GM10266 (cell line): ENCODE results near the gene PCGF3.
A peak's percentile ranks its signal among the peaks of the same experiment; 100 is the strongest.

ENCODE experiments used
- DNase-seq: peaks from one replicate; pipeline ENCODE4 v3.0.0; 2012; ENCODE audit errors: extremely low spot score
- CTCF ChIP-seq: IDR thresholded peaks from 2 replicates; pipeline ENCODE4 v1.5.1; 2012; ENCODE audit warnings: mild to moderate bottlenecking, low read depth; ENCODE audit not compliant: control insufficient read depth, insufficient read depth; ENCODE audit errors: missing control alignments

PCGF3 gene

GRCh38 chr4:705278-706082 is at the start of gene PCGF3:
Gene PCGF3, plus strand, starts transcription at chr4:705832. Its CDS starts 27,849 bp downstream, at chr4:733681.
- TF ChIP-seq CTCF, result no peak
- DNase-seq, result peak; percentile 100

- DNase-seq, result no peak
- TF ChIP-seq CTCF, result no peak
Observed at GRCh38 chr4:656436-657337, 48.9 kb upstream of the PCGF3 start.

- no peak for DNase-seq
- TF ChIP-seq CTCF, result no peak
Observed at GRCh38 chr4:657338-657833, 48.2 kb upstream of the PCGF3 start.

GRCh38 chr4:657834-658667 is 47.6 kb upstream of the PCGF3 start:
- DNase-seq, result no peak
- TF ChIP-seq CTCF, result no peak

GRCh38 chr4:658681-659667 is 46.7 kb upstream of the PCGF3 start:
- no peak for DNase-seq
- no peak for TF ChIP-seq CTCF

GRCh38 chr4:659851-660250 is 45.8 kb upstream of the PCGF3 start:
- no peak for TF ChIP-seq CTCF
- DNase-seq, result no peak
